GM18858 (cell line): Measurements from ENCODE around the gene PDIA4.
"Not testable (repeated sequence)": the region's sequence is repeated elsewhere in the genome, so short reads cannot be mapped to it uniquely, and the experiment has no call there.

Source experiments
- ATAC-seq: cut with Tn5 transposase; IDR thresholded peaks from one replicate; pipeline ENCODE4 v1.9.1; 2021; ENCODE audit not compliant: unreplicated experiment

PDIA4 gene

GRCh38 chr7:149036676-149037075 lies 8.4 kb upstream of the PDIA4 start:
- ATAC-seq = no peak

- no peak for ATAC-seq
These were observed 3.1 kb upstream of the PDIA4 start for GRCh38 chr7:149031353-149031910.

- ATAC-seq = not testable (repeated sequence)
These were observed 2.1 kb upstream of the PDIA4 start for GRCh38 chr7:149030439-149030838.

- no peak for ATAC-seq
These were observed 527 bp downstream of the PDIA4 start for GRCh38 chr7:149027611-149028345.

- ATAC-seq = no peak
These were observed 1.2 kb downstream of the PDIA4 start for GRCh38 chr7:149027055-149027454.

GRCh38 chr7:149023662-149024061 lies 4.6 kb downstream of the PDIA4 start:
- no peak for ATAC-seq

- ATAC-seq = no peak
These were observed 5.4 kb downstream of the PDIA4 start for GRCh38 chr7:149022756-149023360.

- no peak for ATAC-seq
These were observed 6.6 kb downstream of the PDIA4 start for GRCh38 chr7:149021725-149022062.

- no peak for ATAC-seq
These were observed 7.8 kb downstream of the PDIA4 start for GRCh38 chr7:149020483-149020882.

GRCh38 chr7:149016876-149017275 lies 11.4 kb downstream of the PDIA4 start:
- ATAC-seq = no peak

- ATAC-seq = no peak
These were observed 14.0 kb downstream of the PDIA4 start for GRCh38 chr7:149014309-149014708.

- no peak for ATAC-seq
These were observed 14.4 kb downstream of the PDIA4 start for GRCh38 chr7:149013876-149014275.

- not testable (repeated sequence) for ATAC-seq
These were observed 15.6 kb downstream of the PDIA4 start for GRCh38 chr7:149012730-149013129.

- ATAC-seq = no peak
These were observed 16.8 kb downstream of the PDIA4 start for GRCh38 chr7:149011491-149011890.

- ATAC-seq = no peak
These were observed 17.9 kb downstream of the PDIA4 start for GRCh38 chr7:149010451-149010850.

- ATAC-seq = no peak
These were observed 18.8 kb downstream of the PDIA4 start for GRCh38 chr7:149009527-149009926.

- no peak for ATAC-seq
These were observed 20.7 kb downstream of the PDIA4 start for GRCh38 chr7:149007611-149008010.

GRCh38 chr7:149007146-149007545 lies 21.2 kb downstream of the PDIA4 start:
- no peak for ATAC-seq

GRCh38 chr7:149006345-149006725 lies 22.0 kb downstream of the PDIA4 start:
- ATAC-seq = no peak

- ATAC-seq = peak; percentile 72
These were observed 22.6 kb downstream of the PDIA4 start for GRCh38 chr7:149005427-149006344.
